SK-N-SH (cell line): ENCODE results near the gene IRF2. TPM values are rescaled to one million over a fixed set of nuclear protein-coding genes. Genes with fewer than 3 reads are reported as not detected.
A peak's percentile ranks its signal among the peaks of the same experiment; 100 is the strongest.

Experiments
- CTCF ChIA-PET: fragments of 300-600, 350-600 bp; formaldehyde crosslinking; extraction: SDS; loops from one replicate; lab custom pipeline; 2021; lab: Yijun Ruan, JAX
- POLR2A ChIA-PET: fragments of 350-600 bp; sonication (Branson Sonifier 250); formaldehyde crosslinking; extraction: SDS; loops from one replicate; lab custom pipeline; 2020; ENCODE audit warnings: antibody characterized with exemption, inconsistent platforms; lab: Yijun Ruan, JAX
- DNase-seq: peaks from one replicate; pipeline ENCODE4 v3.0.0; 2012
- H2AFZ ChIP-seq: fragments of 200-600 bp; sonication (generic); 2 replicates; pipeline ENCODE4 v1.8.1; 2016; ENCODE audit warnings: antibody characterized with exemption, mild to moderate bottlenecking, low read depth
- H3F3A ChIP-seq: fragments of 200-600 bp; sonication (generic); replicated peaks from 2 replicates; pipeline ENCODE3; 2016; ENCODE audit warnings: antibody characterized with exemption, mild to moderate bottlenecking; ENCODE audit not compliant: insufficient read depth
- H3K27ac ChIP-seq, 2 experiments: fragments of 200-500 bp in 1 of 2; fragments of 200-600 bp in 1 of 2; sonication (Bioruptor generic) in 1 of 2; sonication (generic), shearing (Covaris generic) in 1 of 2; 2 replicates each; pipeline versions ENCODE4 v1.5.1 to v1.6.1; 2014 to 2016; ENCODE audit warnings: low read depth in 2 of 2, inconsistent platforms in 1 of 2, low read length in 1 of 2, mild to moderate bottlenecking in 1 of 2, mixed read lengths in 1 of 2
- H3K27me3 ChIP-seq: fragments of 200-600 bp; sonication (generic), shearing (Covaris generic); 2 replicates; pipeline ENCODE4 v1.6.1; 2016; ENCODE audit warnings: mixed run types; ENCODE audit not compliant: insufficient read depth
- H3K36me3 ChIP-seq, 2 experiments: fragments of 200-500 bp in 1 of 2; fragments of 200-600 bp in 1 of 2; sonication (Bioruptor generic) in 1 of 2; sonication (generic) in 1 of 2; replicated peaks in 1 of 2; 2 replicates each; pipeline versions ENCODE3 to v1.5.1; 2014 to 2016; ENCODE audit warnings: low read length in 1 of 2, mild to moderate bottlenecking in 1 of 2; ENCODE audit not compliant: insufficient read depth in 2 of 2, control insufficient read depth in 1 of 2
- H3K4me1 ChIP-seq, 2 experiments: fragments of 200-500 bp in 1 of 2; fragments of 200-600 bp in 1 of 2; sonication (Bioruptor generic) in 1 of 2; sonication (generic), shearing (Covaris generic) in 1 of 2; 2 replicates each; pipeline versions ENCODE4 v1.5.1 to v1.6.1; 2014 to 2016; ENCODE audit warnings: low read depth in 1 of 2, low read length in 1 of 2, mixed run types in 1 of 2; ENCODE audit not compliant: insufficient read depth in 2 of 2, control insufficient read depth in 1 of 2
- H3K4me2 ChIP-seq: fragments of 200-600 bp; sonication (generic), shearing (Covaris generic); 2 replicates; pipeline ENCODE4 v1.6.1; 2017; ENCODE audit warnings: mixed run types
- H3K4me3 ChIP-seq, 2 experiments: fragments of 200-500 bp in 1 of 2; fragments of 200-600 bp in 1 of 2; sonication (Bioruptor generic) in 1 of 2; sonication (generic), shearing (Covaris generic) in 1 of 2; 2 replicates each; pipeline versions ENCODE4 v1.5.1 to v1.8.1; 2014 to 2016; ENCODE audit warnings: low read depth in 2 of 2, inconsistent platforms in 1 of 2, low read length in 1 of 2, mild to moderate bottlenecking in 1 of 2, mixed read lengths in 1 of 2, moderate library complexity in 1 of 2
- H3K79me2 ChIP-seq: fragments of 200-600 bp; sonication (generic); 2 replicates; pipeline ENCODE4 v1.8.1; 2017; ENCODE audit warnings: mild to moderate bottlenecking; ENCODE audit not compliant: insufficient read depth
- H3K9ac ChIP-seq: fragments of 200-600 bp; sonication (generic); 2 replicates; pipeline ENCODE4 v1.6.1; 2017; ENCODE audit warnings: mixed run types
- H3K9me2 ChIP-seq: fragments of 200-600 bp; sonication (generic); 2 replicates; pipeline ENCODE4 v1.6.1; 2017; ENCODE audit warnings: mixed run types
- H3K9me3 ChIP-seq: fragments of 200-600 bp; sonication (generic); 2 replicates; pipeline ENCODE4 v1.6.1; 2017; ENCODE audit warnings: mixed run types, mild to moderate bottlenecking, moderate library complexity
- H4K20me1 ChIP-seq: fragments of 200-600 bp; sonication (generic); 2 replicates; pipeline ENCODE4 v1.6.1; 2017; ENCODE audit warnings: mild to moderate bottlenecking, mixed run types; ENCODE audit not compliant: insufficient read depth
- CHD2 ChIP-seq: fragments of 150-350 bp; IDR thresholded peaks from 2 replicates; pipeline ENCODE4 v1.6.1; 2018; ENCODE audit warnings: low read length; ENCODE audit not compliant: partially characterized antibody
- ELF1 ChIP-seq: IDR thresholded peaks from 2 replicates; pipeline ENCODE4 v1.4.0; 2012
- EZH2phosphoT487 ChIP-seq: fragments of 200-600 bp; sonication (generic); IDR thresholded peaks from 2 replicates; pipeline ENCODE4 v1.6.1; 2017; ENCODE audit warnings: low read depth, mixed run types, mild to moderate bottlenecking, antibody characterized with exemption, moderate library complexity, borderline replicate concordance
- FOSL2 ChIP-seq: IDR thresholded peaks from 2 replicates; pipeline ENCODE4 v1.4.0; 2012; ENCODE audit warnings: low read depth, mild to moderate bottlenecking, moderate library complexity, borderline replicate concordance
- GABPA ChIP-seq: IDR thresholded peaks from 2 replicates; pipeline ENCODE4 v1.4.0; 2012; ENCODE audit warnings: low read depth, mild to moderate bottlenecking
- MEF2A ChIP-seq: IDR thresholded peaks from 2 replicates; pipeline ENCODE4 v1.4.0; 2012; ENCODE audit warnings: low read depth, borderline replicate concordance
- MXI1 ChIP-seq: IDR thresholded peaks from 2 replicates; pipeline ENCODE4 v1.6.1; 2012; ENCODE audit warnings: mild to moderate bottlenecking, low read depth, low read length, improper control_type of control experiment
- NFIC ChIP-seq: IDR thresholded peaks from 2 replicates; pipeline ENCODE4 v1.4.0; 2012; ENCODE audit warnings: borderline replicate concordance
- NRF1 ChIP-seq: IDR thresholded peaks from 2 replicates; pipeline ENCODE4 v1.6.1; 2012; ENCODE audit warnings: low read depth, mild to moderate bottlenecking, low read length
- PBX3 ChIP-seq: IDR thresholded peaks from 2 replicates; pipeline ENCODE4; 2012
- POLR2AphosphoS5 ChIP-seq: IDR thresholded peaks from 2 replicates; pipeline ENCODE4 v1.6.1; 2012; ENCODE audit warnings: low read depth, low read length
- RAD21 ChIP-seq: IDR thresholded peaks from 2 replicates; pipeline ENCODE4 v1.6.1; 2012; ENCODE audit warnings: mild to moderate bottlenecking, low read length
- REST ChIP-seq: IDR thresholded peaks from 2 replicates; pipeline ENCODE4 v1.6.1; 2012; ENCODE audit warnings: mild to moderate bottlenecking, low read depth, low read length, moderate library complexity
- RXRA ChIP-seq: IDR thresholded peaks from 2 replicates; pipeline ENCODE4 v1.4.0; 2012; ENCODE audit warnings: low read depth, mild to moderate bottlenecking, borderline replicate concordance
- SMC3 ChIP-seq: IDR thresholded peaks from 2 replicates; pipeline ENCODE4 v1.6.1; 2012; ENCODE audit warnings: low read depth, low read length, improper control_type of control experiment
- TAF1 ChIP-seq: IDR thresholded peaks from 2 replicates; pipeline ENCODE4 v1.6.1; 2012; ENCODE audit warnings: low read depth, mild to moderate bottlenecking, low read length, moderate library complexity, borderline replicate concordance
- TCF12 ChIP-seq: IDR thresholded peaks from 2 replicates; pipeline ENCODE4 v1.4.0; 2012
- YY1 ChIP-seq: IDR thresholded peaks from 2 replicates; pipeline ENCODE4 v1.4.0; 2012; ENCODE audit warnings: low read depth, mild to moderate bottlenecking
- WGBS: methylation state at CpG from one replicate; pipeline ENCODE4 v1.1.6; 2017; ENCODE audit warnings: low lambda C conversion rate; 5-methylcytosine and 5-hydroxymethylcytosine counted together
- polyA plus RNA-seq, 3 experiments: library from polyadenylated mRNA; depleted of rRNA; stranded (reverse); fragments of >200 nt; gene quantifications; 2 replicates each; pipeline ENCODE4 v1.2.3, GENCODE V29; 2012

The IRF2 gene
- polyA plus RNA-seq, 1 of the 3 experiments (the other 2 are of a cell fraction) = 23.3 TPM

GRCh38 chr4:184403384-184403781 lies 71.0 kb downstream of the IRF2 start (continued):
- TF ChIP-seq REST = no peak

- 89% methylated on average over 14 of the region's 14 CpGs for WGBS
- TF ChIP-seq EZH2phosphoT487 (no peak), RXRA (no peak), ELF1 (no peak), RAD21 (no peak), TAF1 (no peak), NRF1 (no peak), TCF12 (no peak), GABPA (no peak), CHD2 (no peak), SMC3 (no peak), MXI1 (no peak), FOSL2 (no peak), MEF2A (no peak), PBX3 (no peak), YY1 (no peak), NFIC (no peak), POLR2AphosphoS5 (no peak)
- Histone ChIP-seq H3K36me3 (peaks cover 25 to 41% of the 10 kb centered on the region in 2 experiments), H3K9me2 (no peaks in the 10 kb centered on the region), H3K4me3 (no peak overlapping the region), H4K20me1 (no peaks in the 10 kb centered on the region), H3K9me3 (no peaks in the 10 kb centered on the region), H3K79me2 (no peaks in the 10 kb centered on the region), H3K27me3 (no peaks in the 10 kb centered on the region), H3K9ac (no peak overlapping the region), H3K27ac (0 out of 4 replicates have a peak overlapping the region, but pooled peaks of 1 of the 2 experiments have one; percentile 8), H3K4me1 (peaks cover 8 to 26% of the 10 kb centered on the region in 2 experiments), H2AFZ (no peak overlapping the region), H3F3A (peaks cover 20% of the 10 kb centered on the region), H3K4me2 (no peak overlapping the region)
- DNase-seq = peak; percentile 25
- CTCF ChIA-PET = interaction anchor here (1.3 to 1.9 kb wide), 2 partner anchors 10 to 11 kb away, joined by 3 to 5 read pairs; no protein-coding TSS in a partner anchor
- POLR2A ChIA-PET = no interaction called here
Observed at GRCh38 chr4:184402740-184403383, 71.5 kb downstream of the IRF2 start.
